Measurements from ENCODE around the gene BCL6. TPM values are rescaled to one million over a fixed set of nuclear protein-coding genes. Genes with fewer than 3 reads are reported as not detected.

Gene BCL6
- 28.3 and 35.1 TPM in 2 replicates for total RNA-seq (2022)
- percentile 85 among the genes with signal in this experiment for Bru-seq, nascent RNA
- BruChase-seq, experiment 1, labeled RNA remaining after a 6-hour chase = percentile 81 among the genes with signal in this experiment
- BruChase-seq, experiment 2, labeled RNA remaining after a 2-hour chase = percentile 77 among the genes with signal in this experiment
- long read RNA-seq, partial matches to known transcripts = 0 of 8 reads
- long read RNA-seq, other reads (novel, unspliced or antisense) = 8 of 8 reads

DNA sequence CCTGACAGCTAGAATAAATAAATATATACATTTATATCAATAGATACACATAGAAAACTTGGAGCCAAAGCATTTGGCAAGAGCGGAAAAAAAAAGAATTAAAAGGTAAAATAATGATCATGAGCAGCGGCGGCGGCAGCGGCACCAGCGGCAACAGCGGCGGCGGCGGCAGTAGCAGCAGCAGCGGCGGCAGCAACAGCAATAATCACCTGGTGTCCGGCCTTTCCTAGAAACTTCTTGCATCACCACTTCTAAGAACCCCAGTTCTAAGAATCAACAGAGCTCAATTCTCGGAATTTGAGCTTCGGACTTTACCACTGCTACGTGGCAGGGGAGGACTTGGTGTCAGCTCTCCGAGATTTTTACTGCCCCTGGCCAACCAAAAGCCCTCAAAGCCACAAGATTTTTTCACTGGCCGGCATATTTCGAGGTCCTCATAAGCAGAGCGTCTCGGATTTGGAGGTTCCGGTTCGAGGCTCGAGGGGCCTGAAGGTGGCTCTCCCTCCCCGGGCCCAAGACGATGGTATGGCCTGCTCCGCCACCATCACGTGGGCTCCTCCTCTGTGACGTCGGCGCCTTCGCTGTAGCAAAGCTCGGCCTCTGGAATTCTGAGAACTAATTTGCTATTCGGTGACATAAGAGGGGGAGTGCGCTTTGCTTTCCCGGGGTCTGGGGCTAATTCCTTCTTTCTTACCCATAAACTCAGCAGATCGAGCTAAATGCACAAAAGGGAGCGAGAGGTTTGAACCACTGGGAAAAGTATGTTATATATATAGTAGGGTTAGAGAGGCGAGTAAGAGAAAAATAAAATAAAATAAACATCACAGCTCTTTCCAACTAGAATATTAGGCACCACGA, at the start of gene BCL6:
TSS of gene BCL6 (minus strand) at position 268 of the 858 bp plus-strand sequence. CDS start 11,775 bp downstream, outside the sequence.
- peak within 1 kb of the TSS; percentile 89 for H3K27ac Mint-ChIP-seq (ENCODE audit: unreplicated experiment)
- no TSS peak for BruUV-seq (replicated peaks)
- CTCF ChIA-PET = interaction anchor here (0.5 to 2.4 kb wide), 21 partner anchors 169 to 1208 kb away, joined by 3 to 9 read pairs (median 4); no protein-coding TSS in a partner anchor
- H3K27me3 Mint-ChIP-seq (ENCODE audit: unreplicated experiment) = no peaks in the 10 kb centered on the region
- peaks cover 54% of the 10 kb centered on the region for H3K4me1 Mint-ChIP-seq (ENCODE audit: low read depth, unreplicated experiment)
- peak within 1 kb of the TSS; percentile 83 for H3K4me3 Mint-ChIP-seq (ENCODE audit: low read depth, unreplicated experiment)
- TF ChIP-seq, protein P1, sequence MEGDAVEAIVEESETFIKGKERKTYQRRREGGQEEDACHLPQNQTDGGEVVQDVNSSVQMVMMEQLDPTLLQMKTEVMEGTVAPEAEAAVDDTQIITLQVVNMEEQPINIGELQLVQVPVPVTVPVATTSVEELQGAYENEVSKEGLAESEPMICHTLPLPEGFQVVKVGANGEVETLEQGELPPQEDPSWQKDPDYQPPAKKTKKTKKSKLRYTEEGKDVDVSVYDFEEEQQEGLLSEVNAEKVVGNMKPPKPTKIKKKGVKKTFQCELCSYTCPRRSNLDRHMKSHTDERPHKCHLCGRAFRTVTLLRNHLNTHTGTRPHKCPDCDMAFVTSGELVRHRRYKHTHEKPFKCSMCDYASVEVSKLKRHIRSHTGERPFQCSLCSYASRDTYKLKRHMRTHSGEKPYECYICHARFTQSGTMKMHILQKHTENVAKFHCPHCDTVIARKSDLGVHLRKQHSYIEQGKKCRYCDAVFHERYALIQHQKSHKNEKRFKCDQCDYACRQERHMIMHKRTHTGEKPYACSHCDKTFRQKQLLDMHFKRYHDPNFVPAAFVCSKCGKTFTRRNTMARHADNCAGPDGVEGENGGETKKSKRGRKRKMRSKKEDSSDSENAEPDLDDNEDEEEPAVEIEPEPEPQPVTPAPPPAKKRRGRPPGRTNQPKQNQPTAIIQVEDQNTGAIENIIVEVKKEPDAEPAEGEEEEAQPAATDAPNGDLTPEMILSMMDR (IDR thresholded peaks at IDR 0.05; ENCODE audit: unreplicated experiment) = no peak
- peak; percentile 93 for DNase-seq
- intact Hi-C loops (cut with micrococcal nuclease; ENCODE audit: unreplicated experiment) = loop anchor here (1.0 to 10.0 kb wide), 7 partner anchors 167 to 819 kb away; no protein-coding TSS in a partner anchor
- H3K36me3 Mint-ChIP-seq (ENCODE audit: insufficient read depth, unreplicated experiment) = peaks cover 70% of the 10 kb centered on the region
- H3K9me3 Mint-ChIP-seq (ENCODE audit: low read depth, unreplicated experiment) = no peaks in the 10 kb centered on the region

DNA sequence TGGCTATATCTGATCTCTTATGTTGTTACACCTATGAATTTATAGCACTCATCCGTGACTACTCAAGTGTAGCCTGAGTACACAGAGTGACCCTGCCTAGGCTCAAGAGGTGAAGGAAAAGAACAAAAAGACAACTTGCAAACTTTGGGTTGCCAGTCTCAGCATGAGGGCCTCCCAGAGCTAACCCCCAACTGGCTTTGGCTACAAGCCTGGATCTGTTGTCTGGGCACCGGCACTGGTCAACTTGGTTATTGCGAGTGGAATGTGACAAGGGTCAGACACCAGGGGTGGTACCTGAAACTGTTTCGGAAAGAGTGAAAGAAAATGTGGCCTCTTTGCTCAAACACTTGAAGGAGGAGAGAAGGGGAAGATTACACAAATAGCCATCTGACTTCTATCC, 49.5 kb upstream of the BCL6 start:
- Mint-ChIP-seq H3K9me3 (ENCODE audit: low read depth, unreplicated experiment) (no peaks in the 10 kb centered on the region), H3K4me1 (ENCODE audit: low read depth, unreplicated experiment) (peaks cover 27% of the 10 kb centered on the region), H3K36me3 (ENCODE audit: insufficient read depth, unreplicated experiment) (no peaks in the 10 kb centered on the region), H3K27me3 (ENCODE audit: unreplicated experiment) (peaks cover 9% of the 10 kb centered on the region), H3K4me3 (ENCODE audit: low read depth, unreplicated experiment) (no peak overlapping the region), H3K27ac (ENCODE audit: unreplicated experiment) (no peak overlapping the region)
- intact Hi-C loops (cut with micrococcal nuclease; ENCODE audit: unreplicated experiment) = no loop called here
- no TSS peak for BruUV-seq (replicated peaks)
- TF ChIP-seq, protein P1 (IDR thresholded peaks at IDR 0.05; ENCODE audit: unreplicated experiment) = no peak
- DNase-seq = no peak
- CTCF ChIA-PET = interaction anchor here (0.6 kb wide), 1 partner anchor 132 kb away, joined by 4 read pairs; no protein-coding TSS in a partner anchor

DNA sequence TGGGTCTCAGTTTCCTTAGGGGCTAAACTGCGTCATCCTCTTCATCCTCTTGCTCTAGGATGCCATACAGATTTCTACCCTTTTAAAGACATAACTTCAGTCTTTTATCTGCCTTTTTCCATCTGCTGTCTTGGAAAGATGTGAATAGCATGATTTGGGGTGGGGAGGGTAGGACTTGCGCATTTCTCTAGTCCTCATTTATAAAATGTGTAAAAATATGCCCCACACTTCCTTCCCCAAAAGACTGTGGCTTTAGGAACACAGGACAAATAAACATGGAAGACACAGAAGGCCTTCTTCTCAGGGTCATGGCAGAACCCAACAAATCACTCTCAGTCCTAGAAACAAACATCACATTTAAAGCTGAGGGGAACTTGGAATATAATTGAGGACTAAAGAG, 48.4 kb upstream of the BCL6 start:
- no TSS peak for BruUV-seq (replicated peaks)
- TF ChIP-seq, protein P1 (IDR thresholded peaks at IDR 0.05; ENCODE audit: unreplicated experiment) = no peak
- Mint-ChIP-seq H3K27ac (ENCODE audit: unreplicated experiment) (no peak overlapping the region), H3K9me3 (ENCODE audit: low read depth, unreplicated experiment) (no peaks in the 10 kb centered on the region), H3K4me3 (ENCODE audit: low read depth, unreplicated experiment) (no peak overlapping the region), H3K4me1 (ENCODE audit: low read depth, unreplicated experiment) (peaks cover 29% of the 10 kb centered on the region), H3K36me3 (ENCODE audit: insufficient read depth, unreplicated experiment) (no peaks in the 10 kb centered on the region), H3K27me3 (ENCODE audit: unreplicated experiment) (peaks cover 8% of the 10 kb centered on the region)
- CTCF ChIA-PET = interaction anchor here (1.3 kb wide), 1 partner anchor 45 kb away, joined by 3 read pairs; no protein-coding TSS in a partner anchor
- intact Hi-C loops (cut with micrococcal nuclease; ENCODE audit: unreplicated experiment) = no loop called here
- no peak for DNase-seq

DNA sequence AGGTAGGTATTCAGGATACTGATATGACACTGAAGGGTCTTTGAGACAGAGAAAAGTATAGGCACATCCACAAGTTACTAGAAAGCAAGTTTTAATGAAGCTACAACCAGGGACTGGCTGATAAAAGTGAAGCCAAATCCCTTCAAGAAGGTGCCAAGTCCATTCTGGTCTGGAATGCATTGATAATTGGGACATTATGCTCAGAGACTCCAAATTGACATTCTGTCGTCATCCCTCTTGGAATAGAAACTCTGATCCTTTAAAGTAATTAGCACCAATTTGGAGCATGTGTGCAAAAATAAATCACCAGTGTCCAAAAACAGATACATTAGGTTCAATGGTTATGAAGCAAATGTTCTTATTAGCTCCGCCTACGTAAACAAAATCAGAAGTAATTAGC, 47.3 kb upstream of the BCL6 start:
- DNase-seq = no peak
- H3K36me3 Mint-ChIP-seq (ENCODE audit: insufficient read depth, unreplicated experiment) = no peaks in the 10 kb centered on the region
- H3K4me1 Mint-ChIP-seq (ENCODE audit: low read depth, unreplicated experiment) = peaks cover 29% of the 10 kb centered on the region
- H3K4me3 Mint-ChIP-seq (ENCODE audit: low read depth, unreplicated experiment) = no peak overlapping the region
- no TSS peak for BruUV-seq (replicated peaks)
- no peaks in the 10 kb centered on the region for H3K9me3 Mint-ChIP-seq (ENCODE audit: low read depth, unreplicated experiment)
- CTCF ChIA-PET = interaction anchor here (0.9 to 1.3 kb wide), 2 partner anchors 12 to 43 kb away, joined by 3 to 4 read pairs; no protein-coding TSS in a partner anchor
- TF ChIP-seq, protein P1 (IDR thresholded peaks at IDR 0.05; ENCODE audit: unreplicated experiment) = no peak
- no peaks in the 10 kb centered on the region for H3K27me3 Mint-ChIP-seq (ENCODE audit: unreplicated experiment)
- H3K27ac Mint-ChIP-seq (ENCODE audit: unreplicated experiment) = no peak overlapping the region
- intact Hi-C loops (cut with micrococcal nuclease; ENCODE audit: unreplicated experiment) = no loop called here

Measured in Calu3 (cell line).